Retinal pigment epithelial cell (primary cell): Measurements from ENCODE around the gene DNAH14.

Experiments
- DNase-seq: peaks from one replicate; pipeline ENCODE4 v3.0.0-alpha.2; 2010; ENCODE audit warnings: low read depth
- H3K4me3 ChIP-seq: 2 replicates; pipeline ENCODE4 v1.5.1; 2011; ENCODE audit warnings: mild to moderate bottlenecking, low read length, control low read depth, moderate library complexity
- CTCF ChIP-seq: conservative IDR thresholded peaks from 2 replicates; pipeline ENCODE4 v1.5.1; 2011; ENCODE audit warnings: low read depth, low read length, control low read depth, inconsistent platforms

DNAH14 gene

DNA sequence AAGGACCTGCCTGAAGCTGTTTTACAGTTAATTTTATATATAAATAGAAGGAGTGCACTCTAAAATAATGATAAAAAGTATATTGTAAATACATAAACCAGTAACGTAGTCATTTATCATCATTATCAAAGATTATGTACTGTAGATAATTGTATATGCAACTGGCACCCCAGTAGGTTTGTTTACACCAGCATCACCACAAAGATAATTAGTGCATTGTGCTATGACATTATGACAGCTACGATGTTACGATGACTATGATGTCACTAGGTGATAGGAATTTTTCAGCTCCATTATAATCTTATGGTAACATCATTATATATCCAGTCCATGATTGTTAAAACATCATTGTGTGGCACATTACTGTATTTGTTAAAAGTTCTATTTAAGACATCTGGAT lies 313.1 kb downstream of the DNAH14 start:
- TF ChIP-seq CTCF: no peak
- no peak for DNase-seq
- no peak overlapping the region for H3K4me3 ChIP-seq

DNA sequence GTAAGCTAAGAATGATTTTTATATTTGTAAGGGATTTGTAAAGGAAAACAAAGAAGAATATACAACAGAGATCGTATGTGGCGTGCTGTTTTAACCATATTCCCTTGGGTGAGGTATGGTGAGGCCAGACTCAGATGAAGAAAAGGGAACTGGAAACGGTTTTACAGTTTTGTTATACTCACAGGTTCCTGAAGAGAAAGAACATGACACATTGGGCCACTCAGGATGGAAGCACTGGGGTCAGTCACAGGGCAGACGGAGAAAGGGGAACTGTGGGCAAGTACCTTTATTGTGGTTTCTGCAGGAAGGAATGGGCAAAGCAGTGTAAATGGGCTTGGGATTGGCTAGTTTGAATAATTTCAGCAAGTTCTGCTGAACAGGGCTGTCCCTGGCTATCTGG lies 321.0 kb downstream of the DNAH14 start:
- no peak for DNase-seq
- no peak for TF ChIP-seq CTCF
- H3K4me3 ChIP-seq: no peak overlapping the region

DNA sequence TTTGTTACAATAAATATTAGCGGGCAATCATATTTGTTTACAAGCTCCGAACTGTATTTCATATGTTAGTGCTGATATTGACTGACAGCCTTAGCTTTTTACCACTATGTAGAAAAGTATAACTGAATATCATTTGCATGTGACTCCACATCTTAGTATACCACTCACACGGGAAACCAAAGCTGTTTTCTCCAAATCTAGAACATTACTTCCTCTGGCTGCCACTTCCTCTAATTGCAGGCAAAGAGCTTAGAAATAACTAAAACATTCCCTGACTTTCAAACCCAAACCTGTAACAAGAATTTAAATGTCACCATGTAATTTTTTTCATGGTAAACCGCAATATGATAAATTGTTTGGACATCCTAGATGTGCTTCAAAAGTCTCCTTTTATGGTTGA lies 323.7 kb downstream of the DNAH14 start:
- H3K4me3 ChIP-seq: no peak overlapping the region
- no peak for TF ChIP-seq CTCF
- DNase-seq: no peak

DNA sequence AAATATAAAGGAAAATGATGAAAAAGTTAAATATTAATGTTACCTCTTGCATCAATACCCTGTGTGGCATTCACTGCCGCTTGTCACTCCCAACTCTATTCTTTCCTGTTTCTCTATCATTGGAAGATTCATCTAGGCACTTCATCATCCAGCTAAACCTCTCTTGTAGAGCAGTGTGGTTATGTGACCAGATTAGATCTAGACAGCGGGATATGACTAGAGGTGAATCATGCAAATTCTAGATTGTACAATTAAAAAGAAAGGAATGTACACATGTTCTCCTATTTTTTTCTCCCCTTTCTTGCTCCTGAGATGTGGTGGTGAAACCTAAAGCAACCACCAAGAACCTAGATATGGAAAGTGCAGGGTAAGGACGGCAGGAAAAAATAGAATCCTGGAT lies 324.3 kb downstream of the DNAH14 start:
- DNase-seq: no peak
- TF ChIP-seq CTCF: no peak

GRCh38 chr1:225254676-225255075 lies 325.2 kb downstream of the DNAH14 start:
- no peak for DNase-seq
- TF ChIP-seq CTCF: no peak

More for the DNA sequence above, 324.3 kb downstream of the DNAH14 start:
- no peak overlapping the region for H3K4me3 ChIP-seq

GRCh38 chr1:225257081-225257480 lies 327.6 kb downstream of the DNAH14 start:
- no peak for DNase-seq
- H3K4me3 ChIP-seq: no peak overlapping the region
- no peak for TF ChIP-seq CTCF

More at GRCh38 chr1:225254676-225255075, 325.2 kb downstream of the DNAH14 start:
- H3K4me3 ChIP-seq: no peak overlapping the region

DNA sequence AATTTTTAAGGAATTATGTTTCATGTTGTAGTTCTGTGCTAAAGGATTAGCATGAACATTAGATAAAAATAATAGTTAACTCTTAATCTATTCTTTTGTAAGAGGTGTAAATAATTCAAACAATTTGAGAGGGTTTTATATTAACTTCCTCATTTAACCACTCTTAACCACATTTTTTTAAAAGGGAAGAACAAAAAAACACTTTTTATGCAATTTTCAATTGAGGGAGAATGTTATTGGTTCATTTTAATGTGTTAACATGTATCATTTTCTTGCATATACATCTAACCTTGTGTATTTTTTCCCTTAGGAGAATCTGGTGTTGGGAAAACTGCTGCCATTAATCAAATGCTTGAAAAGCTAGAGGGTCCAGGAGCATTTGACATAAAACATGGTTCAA lies 329.3 kb downstream of the DNAH14 start:
- no peak for TF ChIP-seq CTCF
- no peak overlapping the region for H3K4me3 ChIP-seq
- DNase-seq: no peak
